HG03159 (cell line): ENCODE results near the gene LRRTM1.

Experiments used
- ATAC-seq: cut with Tn5 transposase; IDR thresholded peaks from one replicate; pipeline ENCODE4 v1.9.1; 2021; ENCODE audit warnings: mild to moderate bottlenecking, moderate library complexity; ENCODE audit not compliant: unreplicated experiment

LRRTM1 gene

DNA sequence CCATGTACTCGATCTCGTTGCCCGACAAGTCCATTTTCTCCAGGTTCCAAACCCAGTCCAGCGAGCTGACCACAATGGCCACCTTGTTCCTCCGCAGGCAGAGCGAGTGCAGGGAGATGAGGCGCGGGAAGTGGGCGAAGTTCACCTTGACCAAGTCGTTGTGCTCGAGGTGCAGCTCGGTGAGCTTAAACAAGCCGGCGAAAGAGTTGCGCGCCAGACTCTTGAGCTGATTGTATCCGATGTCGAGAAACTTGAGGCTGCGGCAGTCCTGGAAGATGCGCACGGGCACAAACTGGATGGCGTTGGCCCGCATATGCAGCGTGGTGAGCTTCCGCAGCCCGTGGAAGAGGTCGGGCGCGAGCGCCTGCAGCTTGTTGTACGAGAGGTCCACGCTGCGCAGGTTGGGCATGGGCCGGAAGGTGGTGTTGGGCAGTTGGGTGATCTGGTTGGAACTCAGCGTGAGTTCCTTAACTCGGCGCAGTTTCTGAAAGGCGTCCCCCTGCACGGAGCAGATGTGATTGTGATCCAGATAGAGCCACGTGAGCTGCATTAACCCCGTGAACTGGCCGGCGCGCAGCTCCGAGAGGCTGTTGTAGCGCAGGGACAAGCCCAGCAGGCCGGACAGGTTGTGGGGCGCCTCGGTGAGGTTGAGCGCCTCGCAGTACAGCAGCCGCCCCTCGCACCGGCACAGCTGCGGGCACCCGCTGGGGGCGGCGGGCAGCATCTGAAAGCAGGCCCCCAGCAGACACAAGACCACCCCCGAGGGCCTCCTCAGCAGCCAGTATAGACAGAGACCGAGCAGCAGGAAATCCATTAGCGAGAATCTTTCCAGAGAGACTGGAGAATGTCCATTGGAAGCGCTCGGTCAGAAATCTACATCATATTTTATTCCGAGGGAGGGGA lies 1.3 kb downstream of the LRRTM1 start:
- no peak for ATAC-seq

DNA sequence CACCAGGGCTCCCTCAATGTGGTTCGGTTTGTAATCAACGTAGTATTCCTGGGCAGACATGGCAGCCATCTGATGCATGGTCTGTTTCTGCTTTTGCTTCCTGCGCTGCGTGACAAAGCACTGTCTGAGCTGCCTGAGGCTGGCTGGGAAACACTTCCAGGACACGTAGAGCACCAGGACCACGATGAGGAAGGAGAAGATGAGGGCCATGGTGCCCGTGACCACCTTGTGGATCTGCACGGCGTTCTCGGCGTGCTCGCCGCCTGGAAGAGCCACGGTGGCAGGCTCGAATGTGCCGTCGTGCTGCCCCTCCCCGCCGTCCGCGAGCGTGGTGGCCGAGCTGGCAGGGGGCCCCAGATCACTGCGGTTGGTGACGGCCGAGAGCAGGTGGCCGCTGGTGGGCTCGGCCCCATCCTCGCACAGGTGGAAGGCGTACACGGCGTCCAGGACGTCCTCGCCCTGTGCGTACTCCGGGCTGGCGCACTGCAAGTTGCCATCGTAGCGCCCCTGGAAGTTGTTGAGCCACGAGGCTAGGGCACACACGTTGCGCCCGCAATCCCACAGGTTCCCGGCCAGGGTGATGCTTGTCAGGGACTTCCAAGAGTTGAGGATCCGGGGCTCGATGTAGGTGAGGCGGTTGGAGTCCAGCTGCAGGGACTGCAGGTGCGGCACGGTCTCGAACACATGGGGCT lies 2.1 kb downstream of the LRRTM1 start:
- no peak for ATAC-seq

DNA sequence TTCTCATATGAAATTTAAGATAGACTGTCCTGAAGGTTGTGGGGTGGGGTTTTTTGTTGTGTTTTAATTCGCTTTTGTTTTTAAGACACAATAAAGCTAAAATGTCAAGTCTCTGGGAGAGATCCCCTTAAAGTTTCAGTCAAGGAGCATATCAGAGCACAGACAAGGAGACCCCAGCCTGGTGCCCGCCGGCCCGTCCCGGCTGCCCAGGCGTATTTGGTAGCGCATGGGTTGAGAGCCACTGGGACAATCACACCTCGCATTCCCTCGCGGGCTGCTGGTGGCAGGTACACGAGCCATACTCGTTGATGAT lies 2.6 kb downstream of the LRRTM1 start:
- ATAC-seq, result no peak

DNA sequence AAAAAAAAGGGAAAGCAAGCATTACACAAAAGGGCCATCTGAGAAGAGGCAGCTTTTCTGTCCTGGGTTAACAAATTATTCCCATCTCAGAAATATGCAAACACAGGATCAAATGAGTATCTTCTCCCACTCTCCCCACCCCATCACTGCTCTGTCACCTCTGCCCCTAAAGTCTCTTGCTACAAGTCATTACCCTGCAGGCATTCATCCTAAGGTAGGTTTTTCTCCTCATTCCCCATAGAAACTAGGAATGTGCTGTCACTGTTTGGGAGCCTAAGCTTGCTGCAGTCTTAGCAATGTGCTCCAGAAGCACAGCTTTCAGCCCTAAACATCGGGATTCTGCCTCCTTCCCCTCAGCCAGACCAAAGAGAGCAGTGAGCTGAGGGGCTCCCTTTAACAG lies 3.6 kb downstream of the LRRTM1 start:
- no peak for ATAC-seq

DNA sequence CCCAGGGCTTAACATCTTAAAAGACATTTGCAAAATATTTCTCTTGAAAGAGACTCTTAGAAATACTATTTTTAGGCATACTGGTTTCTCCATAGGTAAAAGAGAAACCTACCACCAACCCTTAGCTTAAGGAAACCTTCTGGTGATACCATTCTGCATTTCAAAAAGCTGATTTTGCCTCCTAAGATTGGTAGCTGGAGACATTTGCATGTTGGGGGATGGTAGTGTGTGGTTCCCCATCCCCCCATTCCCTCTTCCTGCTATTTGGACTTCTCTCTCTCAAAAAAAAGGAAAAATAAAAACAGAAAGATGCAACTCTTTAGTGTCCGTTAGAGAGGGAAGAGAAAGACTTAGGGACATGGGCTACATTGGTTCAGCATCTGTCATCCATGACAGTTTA lies 4.2 kb downstream of the LRRTM1 start:
- ATAC-seq, result no peak

DNA sequence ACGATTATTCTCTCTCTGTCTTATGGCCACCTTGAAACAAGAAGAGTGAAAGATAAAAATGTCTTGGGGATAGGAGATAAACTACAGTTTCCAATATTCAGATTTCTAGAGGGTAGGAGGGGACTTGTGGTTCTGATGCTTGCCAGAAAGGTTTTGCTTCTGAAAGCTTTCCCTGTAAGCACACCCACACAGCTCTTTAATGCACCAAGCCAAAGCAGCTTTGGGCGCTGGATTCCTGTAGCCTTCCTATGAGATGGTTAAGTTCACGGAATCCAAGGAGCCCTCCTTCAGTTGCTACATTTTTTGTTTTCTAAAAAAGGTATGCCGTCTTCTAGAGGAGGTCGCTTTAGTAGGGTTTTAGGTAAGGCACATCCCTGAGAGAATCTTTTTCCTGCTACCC lies 4.9 kb downstream of the LRRTM1 start:
- ATAC-seq, result no peak

DNA sequence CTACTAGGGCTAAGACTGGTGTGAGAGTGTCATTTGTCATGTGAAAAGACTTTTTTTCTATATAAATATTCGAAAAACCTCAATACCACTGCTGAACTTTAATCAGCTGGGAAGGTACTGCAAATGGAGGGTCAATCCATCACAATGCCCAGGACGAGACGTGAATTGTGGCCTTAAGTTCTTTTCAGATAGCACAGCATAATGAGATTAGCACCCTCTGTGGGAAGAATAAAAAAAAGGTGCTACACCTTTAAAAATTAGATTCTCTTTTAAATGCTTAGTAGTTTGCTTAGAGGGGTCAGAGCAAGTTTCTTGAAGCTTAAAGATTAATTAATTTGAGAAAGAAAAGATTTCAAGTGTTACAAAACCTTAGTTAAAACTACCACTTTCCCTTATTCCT lies 5.6 kb downstream of the LRRTM1 start:
- ATAC-seq, result no peak

DNA sequence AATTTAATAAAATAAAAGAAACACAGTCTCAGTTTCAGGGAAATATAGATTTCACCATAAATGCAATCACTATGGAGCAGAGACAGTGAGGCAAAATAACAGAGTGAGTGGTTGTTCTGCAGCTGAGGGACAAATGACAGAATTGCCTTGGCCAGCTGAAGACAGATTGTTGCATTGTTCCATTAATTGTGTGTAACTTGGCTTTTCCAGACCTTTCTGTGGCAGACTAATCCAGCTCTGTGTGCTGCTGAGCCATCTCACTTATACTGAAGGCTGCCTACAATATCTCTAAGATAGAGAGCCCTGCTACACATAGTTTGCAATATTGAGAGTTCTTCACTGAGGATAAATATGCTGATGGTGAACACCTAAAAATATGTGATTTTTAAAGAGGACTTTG lies 11.5 kb downstream of the LRRTM1 start:
- ATAC-seq, result no peak

DNA sequence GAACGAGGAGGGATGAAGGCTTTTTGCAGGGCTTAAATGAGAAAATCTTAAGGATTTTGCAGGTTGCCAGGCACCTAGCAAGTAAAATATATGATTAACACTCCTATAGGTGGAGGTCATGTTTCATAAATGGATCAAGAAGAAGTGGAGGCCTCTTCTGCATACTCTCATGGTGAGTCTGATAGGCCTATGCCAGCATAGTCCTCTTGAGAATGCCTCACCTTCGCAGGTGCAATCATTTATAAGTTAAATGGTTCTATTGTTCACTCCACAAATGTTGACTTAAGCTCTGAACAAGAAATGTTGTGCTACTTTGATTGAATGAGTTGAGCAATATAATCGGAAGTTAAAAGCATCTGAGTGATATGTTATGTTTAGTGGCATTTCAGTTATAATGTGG lies 12.1 kb downstream of the LRRTM1 start:
- no peak for ATAC-seq

DNA sequence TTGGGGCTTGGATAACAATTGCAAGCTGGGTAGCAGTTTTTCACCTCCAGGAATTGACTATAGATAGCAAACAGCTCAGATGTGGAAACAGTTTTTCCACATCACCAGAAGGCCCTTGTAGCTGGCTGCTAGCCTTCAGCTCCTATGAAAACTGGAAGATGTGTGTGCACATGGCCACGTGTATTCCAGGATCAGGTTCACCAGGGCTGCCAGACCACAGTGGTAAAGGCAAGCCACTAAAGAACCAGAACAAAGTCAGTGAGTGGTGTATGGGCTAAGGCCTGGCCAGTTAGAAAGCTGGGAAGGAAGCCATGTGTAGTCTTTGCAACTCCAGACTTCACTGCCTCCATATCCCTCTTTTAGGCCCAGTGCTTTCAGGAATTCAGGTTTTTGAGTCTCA lies 12.9 kb downstream of the LRRTM1 start:
- ATAC-seq, result no peak

DNA sequence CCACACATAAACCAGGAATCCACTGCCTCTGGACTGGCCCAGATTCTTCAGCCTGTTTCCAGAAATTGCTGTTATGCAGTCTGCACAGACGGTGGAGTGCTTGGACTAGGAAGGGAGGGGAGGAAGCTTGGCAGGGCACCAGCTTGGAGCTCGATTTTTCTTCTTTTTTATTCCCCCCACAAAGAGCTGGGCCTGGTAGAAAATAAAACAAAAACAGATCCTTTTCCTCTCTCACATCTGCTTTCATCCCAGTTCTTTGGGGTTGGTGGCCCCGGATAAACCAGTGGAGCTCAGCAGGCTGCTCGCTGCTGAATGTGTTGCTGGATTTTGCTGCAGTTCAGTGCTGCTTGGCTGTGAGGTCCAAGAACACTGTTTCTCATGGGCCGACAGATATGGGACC lies 16.0 kb downstream of the LRRTM1 start:
- ATAC-seq, result no peak

DNA sequence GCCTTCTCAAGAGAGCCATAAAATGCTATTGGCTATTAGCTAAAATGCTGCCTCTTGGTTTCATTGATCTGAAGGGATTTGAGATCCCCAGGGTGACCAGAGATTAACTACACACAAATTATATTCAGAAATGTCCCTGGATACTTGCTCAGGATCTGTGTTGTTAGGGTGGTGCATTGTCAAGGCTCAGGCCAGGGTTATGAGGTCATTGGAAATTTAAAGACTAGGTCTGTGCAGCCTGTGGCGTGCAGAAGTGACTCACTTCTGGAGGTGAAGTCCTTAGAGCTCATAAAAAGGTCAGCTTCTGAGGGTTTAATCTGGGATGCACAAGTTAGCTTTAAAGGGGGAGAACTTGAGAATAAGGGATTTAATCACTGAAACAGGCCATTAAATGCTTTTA lies 23.5 kb downstream of the LRRTM1 start:
- ATAC-seq, result no peak

DNA sequence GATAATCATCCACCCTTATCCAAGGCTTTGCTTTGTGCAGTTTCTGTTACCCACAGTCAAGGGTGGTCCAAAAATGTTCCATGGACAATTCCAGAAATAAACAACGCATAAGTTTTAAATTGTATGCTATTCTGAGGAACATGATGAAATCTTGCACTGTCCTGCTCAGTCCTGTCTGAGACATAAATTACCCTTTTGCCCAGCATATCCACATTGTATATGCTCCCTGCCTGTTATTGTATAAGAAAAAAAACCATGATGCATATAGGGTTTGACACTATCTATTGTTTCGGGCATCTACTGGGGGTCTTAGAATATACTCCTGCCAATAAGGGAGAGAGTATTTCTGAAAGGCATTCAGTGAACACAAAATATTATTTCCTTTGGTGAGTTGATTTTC lies 24.0 kb downstream of the LRRTM1 start:
- no peak for ATAC-seq

DNA sequence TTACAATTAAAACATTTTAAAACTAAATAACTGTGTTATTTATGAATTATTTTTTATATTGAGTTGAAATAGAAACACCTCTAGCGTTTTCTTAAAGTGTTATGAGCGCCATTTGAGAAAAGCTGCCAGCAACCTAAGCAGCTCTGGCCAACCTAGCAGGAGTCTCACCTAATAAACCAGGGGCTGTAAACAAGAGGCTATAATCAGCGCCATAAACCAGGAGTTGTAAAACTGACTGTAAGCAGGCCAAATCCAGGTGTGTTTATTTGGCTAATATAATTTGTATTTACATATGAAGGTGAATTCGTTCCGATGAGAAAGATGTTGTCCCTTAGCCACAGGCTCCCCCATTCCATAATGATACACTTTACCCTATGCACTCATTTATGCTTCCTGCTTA lies 34.7 kb downstream of the LRRTM1 start:
- no peak for ATAC-seq

DNA sequence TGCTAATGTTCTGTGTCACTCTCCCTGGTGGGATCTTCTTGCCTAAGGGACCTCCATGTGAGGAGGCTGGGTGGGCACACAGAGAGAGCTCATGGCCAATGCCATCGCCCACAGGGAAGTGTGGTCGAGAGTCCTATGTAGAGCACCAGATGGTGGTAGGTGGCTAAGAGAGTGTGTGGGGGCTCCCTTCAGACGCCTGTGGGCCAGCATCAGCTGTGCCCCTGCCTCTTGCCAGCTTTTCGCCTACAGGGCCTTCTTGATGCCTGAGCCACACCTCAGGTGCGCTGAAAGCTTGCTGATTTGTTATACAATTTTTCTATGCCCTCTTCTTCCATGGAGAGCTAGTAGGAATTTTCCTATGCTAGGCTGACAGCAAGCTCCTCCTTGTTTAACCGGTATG lies 38.3 kb downstream of the LRRTM1 start:
- no peak for ATAC-seq

DNA sequence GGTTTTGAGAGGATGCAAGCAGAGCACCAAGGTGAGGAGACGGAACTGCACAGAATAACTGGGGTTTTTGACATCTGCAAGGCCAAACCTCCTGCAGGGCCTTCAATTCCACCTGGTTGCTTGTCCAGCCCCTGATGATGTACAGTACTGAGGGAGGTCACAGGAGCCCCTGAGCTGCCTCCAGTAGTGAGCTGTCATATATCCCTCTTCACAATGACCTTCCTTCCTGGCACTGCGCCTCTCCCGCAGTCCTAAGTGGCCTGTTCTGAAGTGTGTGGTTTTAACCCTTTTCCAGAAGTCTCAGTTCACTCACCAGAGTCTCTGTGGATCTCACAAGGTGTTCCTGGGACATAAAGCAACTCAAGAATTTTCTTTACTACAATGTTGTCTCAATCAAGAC lies 45.3 kb downstream of the LRRTM1 start:
- no peak for ATAC-seq

DNA sequence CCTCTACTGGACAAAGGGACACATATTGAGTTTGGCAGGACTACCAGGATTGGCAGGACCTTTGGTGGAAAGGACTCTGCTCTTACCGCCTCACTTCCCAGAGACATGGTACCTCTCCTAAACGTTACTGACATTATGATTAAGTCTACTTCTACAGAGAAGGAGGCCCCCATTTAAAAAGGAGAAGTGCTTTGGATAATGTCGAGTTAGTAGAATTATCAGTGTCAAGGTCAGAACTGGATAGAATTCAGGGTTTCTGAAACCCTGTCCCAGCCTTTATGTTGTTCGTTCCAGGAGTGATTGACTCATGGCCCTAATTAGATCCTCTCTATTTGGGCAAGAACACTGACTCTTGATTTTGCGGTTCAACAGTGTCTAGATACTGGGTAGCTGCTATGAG lies 45.8 kb downstream of the LRRTM1 start:
- ATAC-seq, result no peak

DNA sequence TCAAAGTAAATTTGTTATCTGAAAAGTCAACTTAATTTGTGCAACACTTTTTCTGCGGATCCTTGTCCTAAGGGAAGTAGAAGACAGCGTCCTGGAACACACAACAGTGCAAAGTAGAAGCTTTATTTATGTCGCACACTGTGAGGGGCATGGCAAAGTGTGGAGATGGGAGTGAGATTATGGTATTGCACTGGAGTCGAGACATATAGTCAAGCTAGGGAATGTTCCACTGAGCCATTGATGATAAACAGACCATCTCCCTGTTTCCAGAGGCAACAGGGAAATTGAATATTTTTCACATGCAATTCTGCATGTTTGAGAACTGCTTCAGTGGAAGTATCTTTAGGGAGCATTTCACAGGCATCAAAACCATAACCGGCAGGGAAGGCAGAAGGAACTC lies 46.2 kb downstream of the LRRTM1 start:
- no peak for ATAC-seq

DNA sequence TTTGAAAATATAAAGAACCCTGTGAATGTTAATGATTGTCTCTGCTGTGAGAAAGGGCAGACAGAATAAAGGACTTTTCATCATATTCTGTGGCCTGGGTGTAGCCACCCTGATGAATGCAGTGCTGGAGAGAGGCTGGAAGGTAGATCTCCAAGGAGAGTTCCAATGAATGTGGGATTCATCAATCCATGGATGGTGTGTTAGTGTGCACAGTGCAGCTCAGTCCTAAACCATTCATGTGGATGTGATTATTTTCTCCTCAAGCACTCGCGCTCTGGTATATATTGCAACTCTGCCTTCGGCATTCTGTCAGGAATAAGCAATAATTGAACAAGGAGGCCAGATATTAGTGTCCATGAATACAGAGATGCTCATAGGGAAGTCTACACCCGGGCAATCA lies 47.1 kb downstream of the LRRTM1 start:
- ATAC-seq, result no peak

DNA sequence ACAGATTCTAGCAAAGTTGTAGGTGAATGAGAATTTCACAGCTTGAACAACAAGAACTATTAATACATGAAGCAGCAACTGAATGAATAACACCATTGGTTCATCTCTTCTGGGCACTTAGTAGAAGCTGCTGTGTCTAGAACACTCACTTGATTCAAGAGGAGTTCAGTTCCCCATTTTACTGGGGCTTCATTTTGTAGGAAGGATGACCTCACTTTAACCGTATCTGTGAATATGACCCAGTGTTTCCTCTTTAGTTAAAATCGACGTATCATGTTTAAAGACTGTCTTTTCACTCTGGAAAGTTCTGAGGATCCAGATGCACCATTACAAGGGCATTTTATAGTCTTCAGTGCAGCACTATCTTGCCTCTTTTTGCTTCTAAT lies 47.8 kb downstream of the LRRTM1 start:
- ATAC-seq, result no peak

DNA sequence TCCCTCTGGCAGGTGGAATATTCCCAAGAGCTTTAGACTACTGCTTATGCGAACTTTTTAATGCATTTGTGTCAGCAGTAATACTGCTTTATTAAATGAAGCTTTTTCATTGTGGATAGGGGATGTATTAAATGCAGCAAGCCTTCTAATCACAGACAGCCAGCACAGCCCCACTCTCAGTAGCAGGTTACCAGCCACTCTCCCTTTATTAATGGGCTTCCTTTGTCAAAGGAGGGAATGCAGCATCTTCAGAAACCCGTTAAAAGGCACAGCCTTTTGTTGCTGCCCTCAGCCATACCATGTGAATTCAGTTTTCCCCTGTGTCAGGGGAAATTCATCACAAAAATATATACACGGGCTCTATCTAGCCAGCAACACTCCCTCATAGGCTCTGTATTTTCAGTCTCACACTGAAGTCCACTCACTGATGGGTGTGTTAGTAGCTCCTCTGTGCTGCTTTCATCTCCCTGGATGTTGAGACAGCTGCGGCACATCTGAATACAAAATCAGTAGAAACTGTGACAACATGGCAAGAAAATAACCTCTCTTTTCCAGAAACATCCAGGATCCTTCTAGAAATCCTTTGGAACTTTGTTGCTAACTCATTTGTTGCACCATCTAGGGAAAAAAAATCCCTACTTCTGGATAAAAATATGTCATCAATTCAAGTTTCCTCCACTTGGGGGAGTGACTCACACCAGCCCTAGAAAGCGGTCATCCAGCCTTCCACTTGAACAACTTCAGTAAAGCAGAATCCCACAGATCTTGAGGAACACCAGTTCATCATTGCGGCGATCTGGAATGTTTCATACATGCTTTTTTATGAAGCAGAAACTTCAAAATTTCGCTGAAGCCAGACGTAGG lies 48.4 kb downstream of the LRRTM1 start:
- no peak for ATAC-seq
